GM18870 (cell line): Measurements from ENCODE around the gene SPACA9.

Source experiments
- ATAC-seq: cut with Tn5 transposase; IDR thresholded peaks from one replicate; pipeline ENCODE4 v1.9.1; 2021; ENCODE audit warnings: moderate library complexity; ENCODE audit not compliant: unreplicated experiment

SPACA9 gene

DNA sequence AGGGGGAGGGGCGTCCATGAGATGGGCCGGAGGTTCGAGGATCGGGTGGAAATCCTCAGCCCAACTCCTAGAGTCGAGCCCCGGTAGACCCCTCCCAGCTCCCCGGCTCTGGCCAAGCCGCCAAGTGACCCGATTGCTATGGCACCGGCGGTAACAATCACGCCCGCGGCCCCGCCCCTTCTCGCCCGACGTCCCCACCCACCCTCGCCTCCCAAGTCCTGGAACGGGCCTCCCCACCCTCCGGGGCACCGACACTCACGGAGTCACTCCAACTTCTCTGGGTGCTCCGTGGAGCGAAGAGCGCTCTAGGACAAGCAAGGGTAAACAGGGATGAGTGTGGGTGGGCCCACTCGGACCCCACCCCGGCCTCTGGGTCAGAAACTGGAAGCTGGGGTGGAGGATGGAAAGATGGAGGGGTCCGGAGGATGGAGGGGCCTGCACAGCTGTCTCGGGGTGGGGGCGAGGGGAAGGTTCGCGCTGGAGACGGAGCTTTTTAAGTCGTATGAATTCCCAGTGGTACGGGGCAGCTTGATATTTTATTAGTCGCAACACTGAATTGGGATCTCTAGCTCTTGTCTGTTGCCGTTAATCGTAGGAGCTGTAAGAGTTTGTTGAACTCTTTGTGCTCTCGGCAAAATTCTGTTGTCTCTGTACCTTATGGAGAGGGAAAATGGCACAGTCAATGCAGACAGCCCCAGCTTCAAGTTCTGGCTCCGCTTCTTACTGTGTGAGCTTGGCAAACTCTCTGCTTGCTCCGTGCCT, at the start of gene SPACA9:
Gene SPACA9 (plus strand): TSS at position 204 of the 762 bp plus-strand sequence. CDS start 5,050 bp downstream, outside the sequence.
- no peak for ATAC-seq

- ATAC-seq, result no peak
These were observed 46.4 kb upstream of the SPACA9 start for GRCh38 chr9:132832171-132832881.

DNA sequence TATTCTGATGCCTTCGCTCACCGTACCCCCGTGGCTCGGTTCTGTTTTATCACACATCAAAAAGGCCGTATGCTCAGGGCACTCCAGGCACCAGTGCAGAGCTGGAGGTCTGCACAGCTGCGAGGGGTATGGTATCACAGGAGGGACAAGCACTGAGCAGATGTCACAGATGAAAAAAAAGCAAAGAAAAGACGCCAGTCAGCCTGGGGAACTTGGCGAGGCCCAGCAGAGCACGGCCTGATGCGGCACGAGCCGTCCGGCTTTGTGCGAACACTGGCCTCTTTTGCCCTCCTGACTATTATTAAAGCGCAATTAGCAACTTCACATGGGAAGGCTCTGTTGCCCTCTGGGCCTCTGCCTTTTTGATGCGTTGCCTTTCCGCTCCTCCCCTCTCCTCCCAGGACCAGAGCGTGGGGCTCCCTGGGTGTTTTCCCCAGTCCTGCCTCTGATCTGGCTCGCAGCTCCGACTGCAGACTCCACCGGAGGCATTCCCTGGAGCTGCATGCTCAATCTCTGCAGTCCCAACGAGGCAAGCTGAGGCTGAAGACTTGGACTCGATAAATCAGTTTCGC, 45.1 kb upstream of the SPACA9 start:
- ATAC-seq, result no peak

DNA sequence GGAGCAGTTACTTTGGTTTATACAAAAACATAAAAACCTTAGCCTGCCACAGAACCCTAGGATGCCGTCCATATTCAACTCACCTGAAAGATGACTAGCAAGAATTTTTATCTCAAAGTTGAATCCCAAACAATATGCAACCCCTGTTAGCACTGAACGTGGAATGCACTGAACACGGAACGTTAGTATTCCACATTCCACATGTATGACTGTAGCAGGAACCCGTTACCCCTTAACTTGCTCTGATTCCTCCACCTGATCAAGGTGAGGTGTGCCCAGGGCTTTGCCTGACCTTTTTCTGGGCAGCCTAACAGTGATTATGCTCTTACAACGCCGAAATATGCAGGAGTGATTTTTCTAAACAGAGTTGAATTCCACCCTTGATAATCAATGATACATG, 44.4 kb upstream of the SPACA9 start:
- no peak for ATAC-seq

- ATAC-seq, result no peak
These were observed 41.0 kb upstream of the SPACA9 start for GRCh38 chr9:132837501-132838286.

DNA sequence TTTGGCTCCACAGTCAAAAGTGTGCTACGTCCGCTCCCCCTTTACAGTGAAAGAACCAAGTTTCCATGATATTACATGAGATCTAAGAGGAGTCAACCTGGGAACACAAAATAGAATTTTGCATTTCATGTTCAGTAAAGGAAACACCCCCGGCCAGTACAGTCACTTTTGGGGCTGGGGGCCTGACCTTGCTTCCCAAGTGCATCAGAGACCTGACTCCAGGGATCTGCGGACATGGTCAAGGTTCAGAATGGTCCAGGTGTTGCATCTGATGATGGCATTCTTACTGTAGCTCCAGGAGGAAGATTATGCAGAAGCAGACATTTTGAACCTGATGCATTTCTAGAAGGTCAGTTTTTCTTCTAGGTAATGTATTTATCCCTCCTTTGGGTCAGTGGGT, 40.4 kb upstream of the SPACA9 start:
- ATAC-seq, result no peak

- no peak for ATAC-seq
These were observed 37.7 kb upstream of the SPACA9 start for GRCh38 chr9:132840980-132841379.

- no peak for ATAC-seq
These were observed 36.3 kb upstream of the SPACA9 start for GRCh38 chr9:132842124-132843044.

DNA sequence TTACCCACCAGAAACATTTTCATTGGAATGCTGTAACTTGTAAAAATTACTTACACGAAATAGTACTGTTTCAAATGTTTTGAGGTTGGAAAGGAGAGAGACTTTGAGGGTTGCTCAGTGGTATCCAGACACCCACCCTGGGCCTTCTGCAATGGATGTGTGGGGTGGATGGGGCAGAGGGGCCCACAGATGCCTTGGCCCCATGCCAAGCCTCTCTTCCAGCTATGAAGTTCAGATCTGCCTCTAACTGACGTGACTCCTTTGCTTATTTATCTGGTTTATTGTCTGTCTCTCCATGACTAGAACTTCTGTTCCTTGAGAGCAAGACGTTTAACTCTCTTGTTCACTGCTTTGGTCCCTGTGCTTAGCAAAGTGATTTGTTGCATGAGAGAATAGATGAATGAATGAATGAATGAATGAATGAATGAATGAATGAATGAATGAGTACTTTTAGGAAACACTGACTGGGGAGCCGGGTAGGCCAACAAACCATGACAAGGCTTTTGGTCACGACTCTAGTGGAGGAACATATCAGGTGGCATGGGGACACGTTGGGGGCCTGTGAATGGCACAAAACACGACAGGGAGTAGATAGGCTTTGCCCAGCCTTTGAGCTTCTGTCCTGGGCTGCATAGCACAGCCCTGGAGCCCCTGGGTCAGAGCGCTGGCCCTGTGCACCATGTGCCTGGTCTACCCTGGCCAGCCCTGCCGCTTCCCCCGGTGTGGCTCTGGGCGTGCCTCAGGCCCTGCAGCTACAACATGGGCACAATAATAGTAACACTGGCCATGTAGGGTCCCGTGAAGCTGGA, 32.4 kb upstream of the SPACA9 start:
- no peak for ATAC-seq

- ATAC-seq, result no peak
These were observed 31.7 kb upstream of the SPACA9 start for GRCh38 chr9:132846918-132847515.

DNA sequence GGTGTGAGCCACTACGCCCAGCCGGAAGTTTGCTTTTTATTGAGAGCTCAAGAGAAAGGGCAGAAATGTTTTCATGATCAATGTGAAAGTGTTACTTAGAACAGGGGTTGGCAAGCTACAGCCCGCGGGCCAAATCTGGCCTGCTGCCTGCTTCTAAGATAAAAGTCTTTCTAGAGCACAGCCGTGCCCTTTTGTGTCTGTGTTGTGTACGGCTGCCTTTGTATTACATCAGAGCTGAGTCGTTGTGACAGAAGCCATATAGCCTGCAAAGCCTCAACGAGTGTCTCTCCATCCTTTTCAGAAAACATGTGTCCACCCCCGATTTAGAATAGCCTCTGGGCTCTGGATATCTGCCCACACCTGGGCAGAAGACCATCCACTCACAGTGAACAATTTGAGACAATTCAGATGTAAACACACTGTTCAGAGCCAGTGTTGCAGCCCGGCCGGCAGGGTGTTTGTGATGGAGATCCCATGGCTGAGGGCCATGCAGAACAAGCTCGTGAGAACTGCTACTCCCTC, 29.5 kb upstream of the SPACA9 start:
- ATAC-seq, result no peak

DNA sequence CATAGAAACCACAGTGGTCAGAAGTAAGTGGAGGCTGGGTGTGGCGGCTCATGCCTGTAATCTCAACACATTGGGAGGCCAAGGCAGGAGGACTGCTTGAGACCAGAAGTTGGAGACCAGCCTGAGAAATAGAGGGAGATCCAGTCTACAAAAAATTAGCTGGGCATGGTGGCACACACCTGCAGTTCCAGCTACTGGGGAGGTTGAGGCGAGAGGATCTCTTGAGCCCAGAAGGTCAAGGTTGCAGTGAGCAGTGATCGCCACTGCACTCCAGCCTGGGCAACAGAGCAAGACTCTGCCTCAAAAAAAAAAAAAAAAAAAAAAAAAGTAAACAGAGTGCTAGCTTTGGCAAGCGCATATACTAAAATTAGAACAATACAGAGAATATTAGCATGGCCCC, 25.2 kb upstream of the SPACA9 start:
- no peak for ATAC-seq

- no peak for ATAC-seq
These were observed 23.9 kb upstream of the SPACA9 start for GRCh38 chr9:132854832-132855231.

DNA sequence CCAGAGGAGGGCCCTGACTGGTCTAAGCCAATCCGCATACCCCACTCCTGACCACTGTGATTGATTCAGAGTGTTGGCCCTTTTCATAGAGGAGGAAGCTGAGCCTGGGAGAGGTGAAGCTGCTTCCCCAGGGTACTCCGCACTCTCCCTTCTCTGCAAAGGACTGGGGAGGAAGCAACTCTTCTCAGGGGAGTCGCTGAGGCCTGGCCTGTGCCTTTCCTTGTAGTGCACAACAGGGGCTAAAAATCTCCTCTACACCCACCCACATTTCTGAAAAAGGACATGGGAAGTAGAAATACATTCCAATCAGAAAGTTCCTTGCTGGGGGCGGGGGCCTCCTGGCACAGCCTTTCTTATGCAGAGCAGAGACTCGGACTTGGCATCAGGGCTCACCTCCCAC, 22.8 kb upstream of the SPACA9 start:
- ATAC-seq, result no peak

- ATAC-seq, result no peak
These were observed 21.7 kb upstream of the SPACA9 start for GRCh38 chr9:132857031-132857430.

- no peak for ATAC-seq
These were observed 20.9 kb upstream of the SPACA9 start for GRCh38 chr9:132857616-132858342.

GRCh38 chr9:132858751-132859150, 19.9 kb upstream of the SPACA9 start:
- ATAC-seq, result no peak

GRCh38 chr9:132861666-132862065, 17.0 kb upstream of the SPACA9 start:
- no peak for ATAC-seq
